Tibial artery (tissue), 4 donors: ENCODE data around the gene EFNA5.

Experiments used
- DNase-seq, 2 donors: peaks; one replicate each; pipeline ENCODE4 v3.0.0-alpha.2; 2019
- H3K27ac ChIP-seq, 2 donors: fragments of 200-600 bp; sonication (generic) in 1 of 2; 1 replicate in 1 of 2; 2 replicates in 1 of 2; pipeline ENCODE4 v1.5.1; 2018 to 2019; ENCODE audit warnings: mild to moderate bottlenecking in 1 of 2
- H3K27me3 ChIP-seq, 2 donors: fragments of 200-600 bp; sonication (generic) in 1 of 2; one replicate each; pipeline versions ENCODE4 v1.5.1 to v1.6.0; 2016 to 2019
- H3K36me3 ChIP-seq, 3 donors: fragments of 200-600 bp; sonication (generic) in 2 of 3; one replicate each; pipeline ENCODE4 v1.5.1; 2016 to 2019; ENCODE audit warnings: mild to moderate bottlenecking in 2 of 3
- H3K4me1 ChIP-seq, 4 donors: fragments of 200-600 bp; sonication (generic) in 2 of 4; 1 replicate in 3 of 4; 2 replicates in 1 of 4; pipeline ENCODE4 v1.5.1; 2016 to 2019
- H3K4me3 ChIP-seq, 2 donors: fragments of 200-600 bp; sonication (generic) in 1 of 2; 1 replicate in 1 of 2; 2 replicates in 1 of 2; pipeline ENCODE4 v1.5.1; 2018 to 2019; ENCODE audit warnings: mild to moderate bottlenecking in 2 of 2
- H3K9me3 ChIP-seq, 3 donors: fragments of 200-600 bp; sonication (generic) in 1 of 3; one replicate each; pipeline ENCODE4 v1.5.1; 2016 to 2019
- CTCF ChIP-seq, 2 experiments: fragments of 200-600 bp in 1 of 2; fragments of 450-650 bp in 1 of 2; IDR thresholded peaks; one replicate each; pipeline ENCODE4 v1.5.1; 2017 to 2019; ENCODE audit warnings: antibody characterized with exemption in 2 of 2, mild to moderate bottlenecking in 1 of 2, moderate library complexity in 1 of 2
- intact Hi-C: fragments of 100-400 bp; cut with DNase I; formaldehyde crosslinking; loops from one replicate; pipeline ENCODE4 v1.15.0; 2023; ENCODE audit warnings: low total_unique reads

The EFNA5 gene

GRCh38 chr5:107485184-107485583, 185.6 kb downstream of the EFNA5 start:
- peaks cover 0 to 16% (median 2%) of the 10 kb centered on the region in 4 donors for H3K4me1 ChIP-seq
- H3K27ac ChIP-seq = no peak overlapping the region
- intact Hi-C loops = no loop called here

GRCh38 chr5:107484281-107484680, 186.5 kb downstream of the EFNA5 start:
- intact Hi-C loops = no loop called here
- DNase-seq = no peak
- Histone ChIP-seq H3K27me3 (no peaks in the 10 kb centered on the region), H3K36me3 (no peaks in the 10 kb centered on the region), H3K27ac (no peak overlapping the region), H3K4me1 (peaks cover 0 to 16% (median 2%) of the 10 kb centered on the region in 4 donors), H3K4me3 (no peak overlapping the region), H3K9me3 (no peaks in the 10 kb centered on the region)
- no peak for TF ChIP-seq CTCF (IDR thresholded peaks at IDR 0.05)

More at GRCh38 chr5:107485184-107485583, 185.6 kb downstream of the EFNA5 start:
- no peak for TF ChIP-seq CTCF (IDR thresholded peaks at IDR 0.05)
- Histone ChIP-seq H3K36me3 (no peaks in the 10 kb centered on the region), H3K27me3 (no peaks in the 10 kb centered on the region), H3K9me3 (no peaks in the 10 kb centered on the region), H3K4me3 (no peak overlapping the region)
- DNase-seq = no peak

- intact Hi-C loops = no loop called here
- Histone ChIP-seq H3K36me3 (no peaks in the 10 kb centered on the region), H3K4me3 (no peak overlapping the region), H3K9me3 (no peaks in the 10 kb centered on the region), H3K4me1 (peaks cover 0 to 16% (median 2%) of the 10 kb centered on the region in 4 donors), H3K27me3 (no peaks in the 10 kb centered on the region), H3K27ac (no peak overlapping the region)
- no peak for TF ChIP-seq CTCF (IDR thresholded peaks at IDR 0.05)
- no peak for DNase-seq
Observed at GRCh38 chr5:107483231-107484024, 187.3 kb downstream of the EFNA5 start.

- intact Hi-C loops = no loop called here
- Histone ChIP-seq H3K9me3 (no peaks in the 10 kb centered on the region), H3K27ac (no peak overlapping the region), H3K36me3 (no peaks in the 10 kb centered on the region), H3K4me1 (peaks cover 0 to 2% (median 0%) of the 10 kb centered on the region in 4 donors), H3K27me3 (no peaks in the 10 kb centered on the region), H3K4me3 (no peak overlapping the region)
- DNase-seq = no peak
- no peak for TF ChIP-seq CTCF (IDR thresholded peaks at IDR 0.05)
Observed at GRCh38 chr5:107478068-107478641, 192.6 kb downstream of the EFNA5 start.

- TF ChIP-seq CTCF (IDR thresholded peaks at IDR 0.05) = no peak
- no peaks in the 10 kb centered on the region for H3K9me3 ChIP-seq
- no peak overlapping the region for H3K27ac ChIP-seq
- intact Hi-C loops = no loop called here
- H3K27me3 ChIP-seq = no peaks in the 10 kb centered on the region
- H3K4me3 ChIP-seq = no peak overlapping the region
- H3K36me3 ChIP-seq = no peaks in the 10 kb centered on the region
- no peak for DNase-seq
- H3K4me1 ChIP-seq = no peaks in the 10 kb centered on the region
Observed at GRCh38 chr5:107477492-107477891, 193.2 kb downstream of the EFNA5 start.
